GM06990 (cell line): ENCODE results near the gene MSI2.

Experiments used
- DNase-seq: peaks from one replicate; pipeline ENCODE4 v3.0.0-alpha.2; 2011; ENCODE audit not compliant: insufficient read length; ENCODE audit errors: extremely low read depth
- H3K27me3 ChIP-seq: replicated peaks from 2 replicates; pipeline ENCODE4 v1.6.0; 2011; ENCODE audit warnings: low read length; ENCODE audit not compliant: control insufficient read depth, insufficient read depth
- H3K36me3 ChIP-seq: 2 replicates; pipeline ENCODE4 v1.5.1; 2011; ENCODE audit warnings: low read length; ENCODE audit not compliant: control insufficient read depth, insufficient read depth
- H3K4me3 ChIP-seq: replicated peaks from 2 replicates; pipeline ENCODE4 v1.5.1; 2011; ENCODE audit warnings: low read depth, mild to moderate bottlenecking, control low read depth, low read length
- CTCF ChIP-seq: IDR thresholded peaks from 2 replicates; pipeline ENCODE4 v1.5.1; 2011; ENCODE audit warnings: low read length, control low read depth, mild to moderate bottlenecking, inconsistent platforms; ENCODE audit not compliant: insufficient read depth, poor library complexity, severe bottlenecking

The MSI2 gene

GRCh38 chr17:57654040-57654775 lies 397.9 kb downstream of the MSI2 start:
- DNase-seq: no peak
- TF ChIP-seq CTCF: no peak
- H3K27me3 ChIP-seq: no peaks in the 10 kb centered on the region
- no peak overlapping the region for H3K4me3 ChIP-seq
- peaks cover 2% of the 10 kb centered on the region for H3K36me3 ChIP-seq

- no peak overlapping the region for H3K4me3 ChIP-seq
- H3K36me3 ChIP-seq: peaks cover 2% of the 10 kb centered on the region
- no peak for DNase-seq
- no peaks in the 10 kb centered on the region for H3K27me3 ChIP-seq
- TF ChIP-seq CTCF: no peak
Measured at GRCh38 chr17:57655553-57655952, 399.2 kb downstream of the MSI2 start.

- no peak for DNase-seq
- Histone ChIP-seq H3K36me3 (peaks cover 2% of the 10 kb centered on the region; the same call in 1 of the 2 replicates), H3K27me3 (no peaks in the 10 kb centered on the region), H3K4me3 (no peak overlapping the region)
- no peak for TF ChIP-seq CTCF
Measured at GRCh38 chr17:57657211-57657610, 400.9 kb downstream of the MSI2 start.

GRCh38 chr17:57662041-57662440 lies 405.7 kb downstream of the MSI2 start:
- Histone ChIP-seq H3K4me3 (no peak overlapping the region), H3K27me3 (no peaks in the 10 kb centered on the region), H3K36me3 (no peaks in the 10 kb centered on the region)
- TF ChIP-seq CTCF: no peak
- DNase-seq: no peak

- H3K36me3 ChIP-seq: no peaks in the 10 kb centered on the region
- H3K4me3 ChIP-seq: no peak overlapping the region
- no peak for TF ChIP-seq CTCF
- H3K27me3 ChIP-seq: no peaks in the 10 kb centered on the region
- peak; percentile 30 for DNase-seq
Measured at GRCh38 chr17:57662644-57663308, 406.5 kb downstream of the MSI2 start.
